ENCODE data around the gene HIC2.
"Not testable (repeated sequence)": the region's sequence is repeated elsewhere in the genome, so short reads cannot be mapped to it uniquely, and the experiment has no call there.

The HIC2 gene, protein sequence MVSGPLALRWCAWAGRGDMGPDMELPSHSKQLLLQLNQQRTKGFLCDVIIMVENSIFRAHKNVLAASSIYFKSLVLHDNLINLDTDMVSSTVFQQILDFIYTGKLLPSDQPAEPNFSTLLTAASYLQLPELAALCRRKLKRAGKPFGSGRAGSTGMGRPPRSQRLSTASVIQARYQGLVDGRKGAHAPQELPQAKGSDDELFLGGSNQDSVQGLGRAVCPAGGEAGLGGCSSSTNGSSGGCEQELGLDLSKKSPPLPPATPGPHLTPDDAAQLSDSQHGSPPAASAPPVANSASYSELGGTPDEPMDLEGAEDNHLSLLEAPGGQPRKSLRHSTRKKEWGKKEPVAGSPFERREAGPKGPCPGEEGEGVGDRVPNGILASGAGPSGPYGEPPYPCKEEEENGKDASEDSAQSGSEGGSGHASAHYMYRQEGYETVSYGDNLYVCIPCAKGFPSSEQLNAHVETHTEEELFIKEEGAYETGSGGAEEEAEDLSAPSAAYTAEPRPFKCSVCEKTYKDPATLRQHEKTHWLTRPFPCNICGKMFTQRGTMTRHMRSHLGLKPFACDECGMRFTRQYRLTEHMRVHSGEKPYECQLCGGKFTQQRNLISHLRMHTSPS

DNA sequence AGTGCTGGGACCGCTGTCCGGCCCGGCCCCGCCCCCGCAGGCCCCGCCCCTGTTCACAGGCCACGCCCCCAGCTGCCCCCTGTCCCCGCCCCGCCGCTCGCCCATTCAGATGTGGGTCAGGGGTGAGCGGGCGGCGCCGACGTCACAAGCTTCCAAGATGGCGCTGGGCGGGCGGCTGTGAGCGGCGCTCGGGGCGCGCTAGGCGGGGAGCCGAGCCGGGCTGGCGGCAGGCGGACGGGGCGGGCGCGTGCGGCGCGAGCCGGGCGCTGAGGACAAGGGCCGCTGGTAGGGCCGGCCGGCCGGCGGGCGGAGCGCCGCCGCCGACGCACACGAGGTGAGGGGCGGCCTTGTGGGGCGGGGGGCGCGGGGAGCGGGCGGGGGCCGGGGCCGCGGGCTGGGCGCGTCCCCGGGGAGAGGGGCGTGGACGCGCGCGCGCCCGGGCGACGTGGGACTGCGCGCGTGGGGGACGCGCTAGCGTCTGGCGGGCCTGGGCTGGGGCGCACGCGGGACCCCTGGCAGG is at the start of gene HIC2:
Gene HIC2 (plus strand): TSS at position 145 of the 520 bp plus-strand sequence. CDS start 25,461 bp downstream, outside the sequence.
- DNase-seq (ENCODE audit: low read depth in 2 of 2) = not testable (repeated sequence)

DNA sequence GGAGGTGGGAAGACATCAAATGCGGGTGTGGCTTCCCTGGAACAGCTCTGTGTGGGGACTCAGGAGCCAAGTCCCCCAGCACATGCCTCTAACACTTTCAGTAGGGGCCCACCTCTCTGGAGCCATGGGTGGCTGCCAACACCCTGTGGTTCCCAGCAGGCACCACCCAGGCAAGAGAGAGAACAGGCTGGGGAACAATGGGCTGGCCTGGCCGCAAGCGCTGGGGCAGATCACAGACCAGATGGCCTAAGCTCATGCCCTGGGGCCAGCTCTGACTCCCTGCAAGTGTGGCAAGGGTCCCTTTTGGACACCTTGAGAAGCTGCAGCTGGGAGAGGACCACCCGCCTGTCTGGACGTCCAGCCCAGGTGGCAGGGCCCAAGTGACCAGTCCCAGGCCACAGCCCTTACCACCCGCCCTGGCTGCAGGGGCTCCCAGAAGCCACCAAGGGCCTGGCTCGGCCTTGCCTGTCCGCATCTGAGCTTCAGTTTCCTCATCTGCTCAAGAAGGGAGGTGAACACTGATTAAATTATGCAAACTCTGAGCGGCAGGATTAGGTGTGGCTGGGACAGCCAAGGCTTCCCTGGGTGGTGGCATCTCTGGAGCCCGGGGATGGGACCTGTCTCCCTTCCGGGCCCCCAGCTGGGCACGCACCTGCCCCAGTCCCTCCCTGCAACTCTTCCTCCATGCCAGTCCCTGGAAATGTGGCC is 48.4 kb upstream of the HIC2 start:
- DNase-seq (ENCODE audit: low read depth in 2 of 2) = not testable (repeated sequence)

DNA sequence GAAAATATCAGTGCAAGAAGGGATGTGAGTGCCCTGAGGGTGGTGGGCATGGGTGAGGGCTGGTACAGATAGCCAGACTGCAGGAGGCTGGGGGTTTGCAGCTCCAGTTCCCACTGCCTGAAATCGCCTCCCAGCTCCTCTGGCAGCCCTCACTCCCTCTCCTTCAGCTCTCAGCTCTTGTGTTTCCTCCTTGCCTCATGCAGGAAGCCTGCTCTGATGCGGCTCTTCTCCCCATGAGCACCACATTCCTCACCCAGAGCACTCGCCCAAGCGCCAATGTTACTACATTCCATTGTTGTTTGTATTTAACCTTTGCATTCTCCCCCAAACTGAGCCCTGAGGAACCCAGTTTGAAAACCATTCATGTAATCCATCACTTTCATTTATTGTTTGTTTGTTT is 41.3 kb upstream of the HIC2 start:
- not testable (repeated sequence) for DNase-seq (ENCODE audit: low read depth in 2 of 2)

DNA sequence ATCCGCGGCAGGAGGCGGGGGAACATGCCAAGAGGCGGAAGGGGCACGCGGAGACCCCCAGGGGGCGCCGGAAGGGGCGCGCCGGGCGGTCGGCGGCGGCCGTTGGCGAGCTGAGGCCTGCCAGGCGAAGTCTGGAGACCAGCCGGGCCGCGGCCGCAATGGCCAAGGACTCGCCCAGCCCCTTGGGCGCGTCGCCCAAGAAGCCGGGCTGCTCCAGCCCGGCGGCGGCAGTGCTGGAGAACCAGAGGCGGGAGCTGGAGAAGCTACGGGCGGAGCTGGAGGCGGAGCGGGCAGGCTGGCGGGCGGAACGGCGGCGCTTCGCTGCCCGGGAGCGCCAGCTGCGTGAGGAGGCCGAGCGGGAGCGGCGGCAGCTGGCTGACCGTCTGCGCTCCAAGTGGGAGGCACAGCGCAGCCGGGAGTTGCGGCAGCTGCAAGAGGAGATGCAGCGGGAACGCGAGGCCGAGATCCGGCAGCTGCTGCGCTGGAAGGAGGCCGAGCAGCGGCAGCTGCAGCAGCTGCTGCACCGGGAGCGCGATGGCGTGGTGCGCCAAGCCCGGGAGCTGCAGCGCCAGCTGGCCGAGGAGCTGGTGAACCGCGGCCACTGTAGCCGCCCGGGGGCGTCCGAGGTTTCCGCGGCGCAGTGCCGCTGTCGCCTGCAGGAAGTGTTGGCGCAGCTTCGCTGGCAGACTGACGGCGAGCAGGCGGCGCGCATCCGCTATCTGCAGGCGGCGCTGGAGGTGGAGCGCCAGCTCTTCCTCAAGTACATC is 33.3 kb upstream of the HIC2 start, which contains the start of gene RIMBP3B:
Gene RIMBP3B (plus strand): TSS at position 51 of the 767 bp plus-strand sequence. CDS start 108 bp downstream, at position 159.
- not testable (repeated sequence) for DNase-seq (ENCODE audit: low read depth in 2 of 2)

DNA sequence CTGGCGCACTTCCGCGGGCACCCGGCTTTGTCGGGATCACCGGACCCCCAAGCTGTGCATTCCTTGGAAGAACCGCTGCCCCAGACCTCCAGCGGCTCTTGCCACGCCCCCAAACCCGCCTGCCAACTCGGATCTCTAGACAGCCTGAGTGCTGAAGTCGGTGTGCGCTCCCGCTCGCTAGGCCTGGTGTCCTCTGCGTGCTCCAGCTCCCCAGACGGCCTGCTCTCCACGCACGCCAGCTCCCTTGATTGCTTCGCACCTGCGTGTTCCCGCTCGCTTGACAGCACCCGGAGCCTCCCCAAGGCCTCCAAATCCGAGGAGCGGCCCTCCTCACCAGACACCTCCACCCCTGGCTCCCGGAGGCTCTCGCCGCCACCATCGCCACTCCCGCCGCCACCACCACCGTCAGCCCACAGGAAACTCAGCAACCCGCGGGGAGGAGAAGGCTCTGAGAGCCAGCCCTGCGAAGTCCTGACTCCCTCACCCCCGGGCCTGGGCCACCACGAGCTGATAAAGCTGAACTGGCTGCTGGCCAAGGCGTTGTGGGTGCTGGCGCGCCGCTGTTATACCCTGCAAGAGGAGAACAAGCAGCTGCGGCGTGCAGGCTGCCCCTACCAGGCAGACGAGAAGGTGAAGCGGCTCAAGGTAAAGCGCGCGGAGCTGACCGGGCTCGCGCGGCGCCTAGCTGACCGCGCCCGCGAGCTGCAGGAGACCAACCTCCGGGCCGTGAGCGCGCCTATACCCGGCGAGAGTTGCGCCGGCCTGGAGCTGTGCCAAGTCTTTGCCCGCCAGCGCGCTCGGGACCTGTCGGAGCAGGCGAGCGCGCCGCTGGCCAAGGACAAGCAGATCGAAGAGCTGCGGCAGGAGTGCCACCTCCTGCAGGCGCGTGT is 32.5 kb upstream of the HIC2 start:
- DNase-seq (ENCODE audit: low read depth in 2 of 2) = not testable (repeated sequence)

DNA sequence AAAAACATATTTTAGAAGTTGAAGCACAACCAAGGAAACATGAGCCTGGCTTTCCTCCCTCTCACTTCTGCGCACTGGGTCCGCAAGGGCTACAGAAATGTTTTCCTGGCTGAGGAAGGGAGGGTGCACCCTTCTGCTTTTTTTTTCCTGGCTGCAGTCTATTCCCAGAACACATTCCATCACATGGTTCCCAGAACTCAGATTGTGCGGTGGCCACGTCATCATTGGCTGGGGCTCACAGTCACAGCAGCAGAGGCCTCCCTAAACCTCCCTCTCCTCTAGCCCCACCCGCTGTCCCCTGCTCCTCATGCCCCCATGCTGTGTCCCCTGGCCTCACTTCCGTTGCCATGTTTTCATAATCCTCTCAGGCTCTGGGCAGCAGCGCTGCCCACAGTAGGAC is 27.7 kb upstream of the HIC2 start:
- not testable (repeated sequence) for DNase-seq (ENCODE audit: low read depth in 2 of 2)

DNA sequence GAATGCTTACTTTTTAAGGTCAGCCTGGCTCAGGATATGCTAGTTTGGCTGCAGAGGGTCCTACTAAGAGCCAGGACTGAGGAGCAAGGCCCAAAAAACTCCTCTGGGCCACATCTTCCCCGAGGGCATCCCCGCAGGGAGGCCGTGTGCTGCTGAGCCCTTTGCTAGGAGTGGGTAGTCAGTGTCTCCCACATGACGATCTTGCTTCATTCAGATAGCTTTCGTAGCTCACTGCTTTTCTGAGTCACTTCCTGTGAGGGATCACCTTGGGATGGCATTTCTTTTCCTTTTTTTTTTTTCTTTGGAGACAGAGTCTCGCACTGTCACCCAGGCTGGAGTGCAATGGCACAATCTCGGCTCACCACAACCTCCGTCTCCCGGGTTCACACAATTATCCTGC is 27.2 kb upstream of the HIC2 start:
- DNase-seq (ENCODE audit: low read depth in 2 of 2) = not testable (repeated sequence)

DNA sequence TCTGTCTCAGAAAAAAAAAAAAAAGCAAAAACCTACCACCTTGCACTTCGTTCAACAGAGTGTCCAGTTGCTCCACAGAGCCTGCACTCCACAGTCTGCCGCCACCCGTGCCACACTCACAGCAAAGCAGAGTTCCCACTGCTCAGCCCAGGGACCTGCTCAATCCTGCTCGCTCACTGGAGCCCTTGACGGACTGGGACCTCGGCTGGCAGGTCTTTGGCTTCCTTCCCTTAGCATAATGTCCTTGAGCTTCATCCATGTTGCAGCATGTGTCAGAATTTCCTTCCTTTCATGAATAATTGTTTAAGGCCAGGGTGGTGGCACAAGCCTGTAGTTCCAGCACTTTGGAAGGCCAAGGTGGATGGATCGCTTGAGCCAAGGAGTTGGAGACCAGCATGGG is 22.6 kb upstream of the HIC2 start:
- not testable (repeated sequence) for DNase-seq (ENCODE audit: low read depth in 2 of 2)

DNA sequence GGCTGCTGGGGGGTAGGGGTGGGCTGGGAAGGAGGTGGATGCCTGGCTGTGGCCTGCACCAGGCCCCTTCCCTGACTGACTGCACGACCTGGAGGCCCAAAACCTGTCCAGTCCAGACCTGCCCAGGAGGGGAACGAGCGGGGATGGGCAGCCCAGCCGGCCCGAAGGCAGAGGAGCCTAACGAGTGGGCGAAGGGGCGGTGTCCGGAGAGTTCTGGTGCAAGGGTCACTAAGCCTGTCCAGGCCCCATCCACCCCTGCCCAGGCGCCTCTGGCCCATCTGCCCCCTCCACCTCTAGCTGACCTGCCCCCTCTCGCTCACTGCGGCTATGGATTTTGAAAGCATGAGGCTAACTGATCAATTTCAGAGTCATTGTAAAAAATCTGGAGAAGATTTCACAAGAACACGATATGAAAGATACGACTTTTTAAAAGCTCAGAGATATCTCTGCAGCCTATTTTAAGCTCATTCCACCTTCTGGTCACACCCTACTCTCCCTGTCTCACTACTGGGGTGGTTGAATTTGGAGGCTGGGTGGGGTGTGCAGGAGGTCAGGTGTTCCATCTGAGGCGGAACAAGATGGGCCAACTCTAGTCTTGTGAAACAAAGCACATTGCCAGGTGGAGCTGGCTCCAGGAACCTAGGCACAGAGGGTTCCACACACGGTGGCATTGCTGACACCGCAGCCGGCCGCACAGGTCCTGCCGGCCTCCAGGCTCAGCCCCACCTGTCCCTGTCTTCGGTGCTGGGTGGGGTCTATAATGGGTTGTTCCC is 15.8 kb upstream of the HIC2 start:
- DNase-seq (ENCODE audit: low read depth in 2 of 2) = not testable (repeated sequence)

DNA sequence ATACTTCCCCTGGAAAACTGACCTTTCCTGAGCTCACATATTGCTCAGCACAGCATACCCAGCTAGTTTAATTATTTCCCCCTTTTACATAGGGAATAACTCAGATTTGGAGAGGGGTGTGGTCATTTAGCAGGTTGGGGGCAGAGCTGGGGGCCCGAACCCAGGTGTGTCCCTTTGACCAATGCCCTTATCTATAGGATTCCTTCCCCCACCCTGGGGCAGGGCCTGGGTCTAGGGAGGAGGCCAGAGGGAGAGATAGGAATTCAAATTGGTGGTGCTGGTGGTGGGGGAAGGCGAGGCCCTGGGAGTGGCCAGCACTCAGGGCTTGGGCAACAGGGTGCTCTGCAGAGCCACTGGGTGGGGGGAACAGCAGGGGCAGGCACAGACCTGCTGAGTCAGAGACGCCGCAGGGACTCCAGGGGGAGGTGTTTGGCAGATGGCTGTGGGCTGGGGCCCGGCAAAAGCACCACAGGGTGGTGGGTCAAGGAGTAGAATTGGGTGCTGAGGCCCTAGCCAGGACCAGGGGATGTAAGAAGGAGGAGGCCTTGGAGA is 14.3 kb upstream of the HIC2 start:
- DNase-seq (ENCODE audit: low read depth in 2 of 2) = not testable (repeated sequence)

DNA sequence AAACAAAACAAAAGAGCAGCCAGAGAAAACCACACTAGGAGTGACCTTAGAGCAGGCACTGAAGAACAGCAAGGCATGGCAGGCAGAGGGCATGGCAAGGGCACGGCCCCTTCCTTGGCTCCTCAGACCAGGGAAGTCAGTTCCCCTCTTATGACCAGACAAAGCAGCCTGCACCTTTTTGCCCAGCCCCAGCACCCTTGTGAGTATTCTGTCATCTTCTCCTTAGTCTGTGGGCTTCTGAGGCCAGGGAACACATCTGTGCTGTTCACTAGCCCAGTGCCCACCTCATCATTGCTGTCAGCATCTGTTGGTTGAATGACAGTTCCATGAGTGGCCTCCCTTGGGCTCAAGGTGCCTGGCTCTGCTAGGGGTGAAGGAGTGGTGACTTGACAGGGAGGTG is 10.0 kb upstream of the HIC2 start:
- DNase-seq (ENCODE audit: low read depth in 2 of 2) = not testable (repeated sequence)

DNA sequence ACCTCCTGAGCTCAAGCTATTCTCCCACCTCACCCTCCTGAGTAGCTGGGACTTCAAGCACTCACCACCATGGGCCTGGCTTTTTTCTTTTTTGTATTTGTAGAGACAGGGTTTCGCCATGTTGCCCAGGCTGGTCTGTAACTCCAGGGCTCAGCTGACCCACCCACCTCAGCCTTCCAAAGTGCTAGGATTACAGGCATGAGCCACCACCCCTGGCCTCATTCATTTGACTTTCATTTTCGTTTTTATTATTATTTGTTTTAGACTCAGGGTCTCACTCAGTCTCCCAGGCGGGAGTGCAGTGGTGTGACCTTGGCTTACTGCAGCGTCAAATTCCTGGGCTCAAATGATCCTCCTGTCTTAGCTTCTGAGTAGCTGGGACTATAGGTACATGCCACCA is 9.4 kb upstream of the HIC2 start:
- DNase-seq (ENCODE audit: low read depth in 2 of 2) = not testable (repeated sequence)

DNA sequence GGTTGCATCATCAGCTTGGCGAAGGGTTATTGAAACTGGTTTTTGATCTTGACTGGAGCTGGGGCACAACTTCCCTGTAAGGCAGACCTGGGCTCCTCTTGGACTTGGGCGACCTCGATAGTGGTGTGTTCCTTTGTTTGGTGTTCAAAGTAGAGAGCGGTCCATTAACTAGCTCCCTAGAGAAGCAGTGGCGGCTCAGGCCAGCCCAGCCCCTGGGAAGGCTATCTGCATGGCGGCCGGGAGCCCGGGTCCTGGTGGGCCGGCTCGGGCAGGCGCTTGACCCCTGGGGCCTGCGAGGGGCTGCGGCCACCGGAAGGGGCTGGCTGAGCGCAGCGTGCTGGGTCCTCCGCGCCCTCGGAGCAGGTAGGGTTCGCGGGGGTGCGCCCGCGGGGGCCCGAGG is 796 bp upstream of the HIC2 start:
- not testable (repeated sequence) for DNase-seq (ENCODE audit: low read depth in 2 of 2)

DNA sequence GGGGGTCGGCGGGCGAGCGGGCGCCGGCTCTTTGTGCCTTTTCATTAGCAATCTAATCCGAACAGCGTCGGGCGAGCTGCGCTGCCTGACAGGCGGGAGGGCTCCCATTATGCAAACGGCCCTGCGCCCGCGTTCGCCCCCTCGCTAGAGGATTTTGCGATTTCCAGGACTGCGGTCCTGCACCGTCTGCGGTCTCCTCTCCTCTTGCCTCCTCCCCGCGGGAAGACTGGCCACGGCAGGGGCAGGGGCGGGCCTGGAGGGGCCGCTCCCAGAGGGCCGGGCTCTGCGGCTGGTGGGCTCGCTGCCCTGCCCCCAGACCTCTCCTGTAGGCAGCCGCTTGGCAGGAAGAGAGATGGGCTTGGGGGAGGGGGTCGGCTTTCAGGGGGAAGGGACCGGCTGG is 682 bp downstream of the HIC2 start:
- not testable (repeated sequence) for DNase-seq (ENCODE audit: low read depth in 2 of 2)

DNA sequence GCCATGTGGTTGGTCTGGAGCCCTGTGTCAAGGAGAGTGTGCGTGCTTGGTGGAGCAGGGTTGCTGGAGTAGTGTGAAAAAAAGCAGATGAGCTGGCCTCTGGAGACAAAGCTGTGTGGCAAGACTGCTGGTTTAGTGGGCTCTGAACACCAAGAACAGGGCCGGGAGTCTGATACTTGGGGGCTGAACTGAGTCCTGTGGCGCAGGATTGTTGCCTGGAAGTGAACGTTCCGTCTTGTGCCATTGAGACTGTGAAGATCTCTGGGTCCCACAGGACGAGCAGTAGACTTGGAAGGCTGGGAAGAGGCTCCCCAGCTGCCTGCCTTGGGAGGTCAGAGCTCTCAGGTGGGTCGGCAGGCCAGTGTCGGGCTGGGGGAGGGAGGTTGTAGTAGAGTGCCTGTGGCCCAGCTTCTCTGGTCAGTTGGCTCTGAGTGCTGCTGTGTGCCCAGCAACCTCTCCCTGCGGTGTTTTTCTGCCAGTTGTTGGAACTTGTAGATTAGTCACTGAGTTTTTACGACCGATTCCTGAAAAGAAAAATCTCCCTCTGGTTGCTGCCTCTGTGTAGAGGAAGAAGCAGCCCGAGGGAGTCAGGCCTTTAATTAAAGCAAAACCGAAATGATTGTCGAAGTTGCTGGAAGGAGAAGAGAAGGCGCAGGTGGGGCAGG is 1.9 kb downstream of the HIC2 start:
- DNase-seq (ENCODE audit: low read depth in 2 of 2) = not testable (repeated sequence)

DNA sequence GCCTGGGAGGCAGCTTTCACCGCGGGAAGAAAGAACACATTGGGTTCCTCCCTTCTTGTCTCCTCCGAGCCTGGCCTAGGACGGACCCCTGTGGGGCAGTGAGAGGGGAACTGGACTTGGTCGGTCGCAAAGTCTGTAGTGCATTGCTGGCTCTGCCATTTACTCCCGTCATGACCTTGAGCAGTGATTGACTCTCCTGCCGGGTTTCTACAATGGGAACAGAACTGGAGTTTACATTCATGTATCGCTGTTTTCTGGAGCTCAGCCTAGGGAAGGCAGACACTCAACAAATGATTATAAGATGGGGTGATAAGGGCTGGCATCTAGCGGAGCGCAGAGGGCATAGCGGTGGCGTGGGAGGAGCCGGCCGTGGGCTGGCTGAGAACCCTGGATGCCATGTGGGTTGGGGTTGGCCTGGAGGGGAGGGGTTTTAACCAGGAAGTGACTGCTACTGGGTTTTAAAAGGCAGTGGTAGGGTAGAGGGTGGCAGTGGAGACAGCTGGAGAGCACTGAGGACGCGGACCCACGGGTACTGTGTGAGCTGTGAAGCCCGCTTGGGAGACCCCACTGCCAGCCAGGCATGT is 3.1 kb downstream of the HIC2 start:
- DNase-seq (ENCODE audit: low read depth in 2 of 2) = not testable (repeated sequence)

DNA sequence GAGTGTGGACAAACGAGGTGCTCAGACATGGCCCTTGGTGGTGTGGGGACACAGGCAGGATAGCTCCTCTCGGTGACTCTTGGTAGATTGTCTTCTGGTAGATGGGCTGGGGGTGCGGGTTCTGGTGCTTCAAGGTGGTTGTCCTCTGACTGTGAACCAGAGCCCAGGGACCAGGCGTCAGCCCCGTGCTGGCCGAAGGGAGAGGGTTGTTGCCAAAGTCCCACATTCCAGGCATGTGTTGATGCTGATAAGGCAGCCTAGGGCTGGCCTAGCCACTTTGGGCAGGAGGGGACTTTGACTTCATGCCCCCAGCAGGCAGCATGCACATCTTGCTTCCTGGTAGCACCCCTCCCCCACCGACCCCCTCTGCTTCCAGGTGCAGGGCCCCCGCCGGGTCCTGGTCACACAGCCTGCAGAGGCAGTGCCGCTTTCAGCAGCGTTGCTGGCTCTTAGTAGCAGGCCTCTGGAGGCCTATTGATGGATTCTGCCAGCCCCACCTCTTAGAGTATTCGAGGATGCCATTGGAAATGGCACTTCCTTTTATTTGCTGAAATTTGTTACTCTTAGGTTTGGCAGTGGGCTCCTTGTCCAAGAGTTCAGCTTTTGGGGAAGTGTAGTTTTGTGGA is 7.0 kb downstream of the HIC2 start:
- DNase-seq (ENCODE audit: low read depth in 2 of 2) = not testable (repeated sequence)

Data from stimulated activated CD8-positive, alpha-beta memory T cell treated with anti-CD3 and anti-CD28 coated beads, Interleukin-7, amount 100 ng/mL, for 4 hours (primary cell).